GM21825 (cell line): Measurements from ENCODE around the gene ETS1.

ENCODE experiments used
- ATAC-seq: cut with Tn5 transposase; IDR thresholded peaks from one replicate; pipeline ENCODE4 v1.9.1; 2021; ENCODE audit warnings: mild to moderate bottlenecking, moderate library complexity; ENCODE audit not compliant: unreplicated experiment

Gene ETS1

DNA sequence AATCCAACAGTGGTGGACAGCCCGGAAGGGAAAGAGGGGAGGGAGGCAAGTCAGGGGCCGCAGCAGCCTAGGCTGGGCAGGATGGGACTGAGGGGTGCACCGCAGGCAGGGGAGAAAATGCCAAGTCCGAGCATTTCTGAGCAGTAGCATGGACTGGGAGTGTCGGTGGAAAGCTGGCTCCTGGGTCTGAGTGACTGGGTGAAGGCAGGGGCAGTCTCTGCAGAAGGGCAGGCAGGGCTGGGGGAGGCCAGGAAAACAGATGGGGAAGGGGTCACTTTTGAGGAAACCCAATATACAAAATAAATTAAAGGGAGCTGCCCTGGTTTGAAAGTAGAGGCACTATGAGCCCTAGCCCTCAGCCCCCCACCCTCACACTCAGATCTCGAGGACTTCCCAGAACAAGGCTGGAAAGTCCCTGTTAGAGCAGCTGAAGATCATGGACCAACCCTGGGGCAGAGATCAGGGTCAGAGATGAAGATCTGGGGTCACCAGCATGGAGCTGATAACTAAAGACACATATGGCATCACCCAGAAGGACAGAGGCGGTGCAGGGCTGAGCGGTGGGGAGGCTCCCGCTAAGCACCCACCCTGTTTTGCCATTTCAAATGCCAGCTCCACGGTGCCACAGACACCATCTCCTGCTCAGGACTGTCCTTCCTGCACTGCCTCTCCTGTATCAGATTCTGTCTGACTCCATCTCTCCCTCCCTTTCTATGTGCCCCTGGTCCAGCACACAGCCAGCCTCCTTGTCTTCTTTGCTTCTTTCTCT, 32.4 kb upstream of the ETS1 start:
- no peak for ATAC-seq

DNA sequence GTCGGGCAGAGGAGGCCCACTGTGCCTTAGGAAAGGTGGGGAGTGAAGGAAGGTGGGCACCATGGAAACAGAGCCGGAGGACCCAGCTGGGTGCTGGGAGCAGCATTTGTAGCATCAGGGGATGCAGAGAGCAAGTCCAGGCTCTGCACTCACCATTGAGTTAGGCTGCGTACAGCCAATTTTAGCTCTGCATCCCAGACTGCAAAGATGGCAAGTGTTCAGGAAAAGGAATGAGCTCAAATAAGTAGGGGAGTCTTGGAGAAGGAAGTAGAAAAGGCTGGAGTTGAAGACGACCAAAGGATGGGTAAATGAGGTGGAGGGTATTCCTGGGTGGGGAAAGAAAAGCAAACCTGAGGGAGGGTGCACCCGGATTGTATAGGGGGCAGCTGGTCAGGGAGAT, 31.6 kb upstream of the ETS1 start:
- no peak for ATAC-seq

DNA sequence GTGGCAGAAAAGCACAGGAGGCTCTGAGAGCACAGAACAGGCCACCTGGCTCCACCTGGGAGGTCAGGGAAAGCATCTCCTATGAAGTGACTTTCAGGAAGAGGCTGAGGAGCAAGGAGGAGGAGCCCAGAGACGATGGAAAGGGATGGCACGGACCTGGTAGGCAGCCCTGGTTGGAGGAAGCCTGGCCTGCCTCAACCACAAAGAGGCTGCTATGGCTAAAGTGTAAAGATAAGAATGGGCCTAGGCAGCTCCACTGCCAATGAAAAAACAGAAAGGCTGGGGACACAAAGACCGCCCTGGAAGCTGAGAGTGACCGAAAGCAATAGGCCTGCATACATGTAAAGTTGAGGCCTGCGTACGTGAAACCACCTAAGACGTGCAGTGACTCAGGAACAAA, 31.2 kb upstream of the ETS1 start:
- ATAC-seq, result no peak

DNA sequence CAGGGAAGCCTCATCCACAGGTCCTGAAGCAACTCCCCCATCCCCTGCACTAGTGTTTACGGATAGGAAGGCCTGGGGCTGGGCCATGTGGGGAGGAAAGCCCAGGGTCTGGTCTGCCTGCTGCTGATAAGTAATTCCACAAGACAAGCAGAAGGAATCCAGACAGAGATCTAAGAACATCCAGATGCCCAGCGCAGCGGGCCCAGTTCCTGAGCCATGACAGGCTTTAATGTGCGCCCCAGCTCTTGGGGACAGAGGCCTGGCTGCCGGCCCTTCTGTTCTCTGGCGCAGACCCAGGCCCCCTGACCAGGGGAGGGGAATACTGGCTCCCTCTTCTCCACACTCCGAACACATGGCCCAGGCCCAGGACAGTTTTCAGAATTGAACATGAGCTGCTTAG, 28.8 kb upstream of the ETS1 start:
- no peak for ATAC-seq

DNA sequence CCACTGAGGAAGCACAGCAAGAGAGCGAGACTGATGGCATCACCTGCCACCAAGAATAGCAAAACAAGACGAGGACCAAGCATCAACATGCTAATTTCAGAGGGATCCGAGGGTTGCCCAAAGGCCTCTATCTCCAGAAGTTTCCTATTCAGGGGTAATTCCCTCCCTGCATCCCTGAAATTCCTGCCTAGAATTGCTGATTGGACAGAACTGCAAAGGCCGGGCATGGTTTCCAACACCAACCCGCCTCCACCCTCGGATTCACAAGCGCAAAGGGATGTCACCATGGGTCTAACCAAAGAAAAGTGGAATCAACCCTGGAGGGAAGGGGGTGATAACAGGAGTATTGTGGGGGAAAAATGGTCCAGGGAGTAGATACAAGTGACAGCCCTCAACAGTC, 28.3 kb upstream of the ETS1 start:
- no peak for ATAC-seq

DNA sequence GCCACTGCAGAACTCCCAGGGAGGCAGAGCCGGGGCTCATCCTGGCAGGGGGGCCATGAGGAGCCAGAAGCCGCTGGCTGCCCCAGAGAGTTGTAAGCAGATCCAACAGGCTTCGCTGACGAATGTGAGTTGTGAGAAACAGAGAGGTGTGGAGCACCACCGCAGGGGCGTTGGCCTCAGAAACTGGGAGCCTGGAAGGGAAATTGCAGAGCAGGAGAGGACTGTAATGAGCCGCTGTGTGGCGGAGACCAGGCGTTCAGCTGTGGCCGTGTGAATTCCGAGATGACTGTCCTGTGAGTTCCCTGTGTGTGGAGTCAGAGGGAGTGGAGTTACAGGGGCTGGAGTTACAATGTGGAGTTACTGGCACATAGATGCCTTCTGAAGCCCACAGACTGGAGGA, 27.7 kb upstream of the ETS1 start:
- ATAC-seq, result no peak

DNA sequence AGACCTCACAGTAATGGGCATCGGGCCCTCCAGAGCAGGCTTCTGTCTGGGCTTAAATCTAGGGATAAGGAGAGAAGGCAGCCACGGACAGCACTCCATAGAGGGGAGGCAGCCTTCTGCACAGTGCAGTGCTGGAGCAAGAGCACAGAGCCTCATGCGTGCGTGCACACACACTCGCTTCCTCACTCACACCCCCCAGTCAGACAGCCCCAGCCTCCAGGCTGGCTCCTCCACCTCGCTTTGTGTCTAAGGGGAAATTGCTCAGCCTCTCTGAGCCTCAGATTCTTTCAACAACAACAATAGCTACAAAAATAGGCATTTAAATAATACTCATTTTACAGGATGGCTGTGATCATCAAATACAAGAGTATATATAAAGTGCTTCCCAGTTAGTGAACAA, 26.7 kb upstream of the ETS1 start:
- ATAC-seq, result no peak

DNA sequence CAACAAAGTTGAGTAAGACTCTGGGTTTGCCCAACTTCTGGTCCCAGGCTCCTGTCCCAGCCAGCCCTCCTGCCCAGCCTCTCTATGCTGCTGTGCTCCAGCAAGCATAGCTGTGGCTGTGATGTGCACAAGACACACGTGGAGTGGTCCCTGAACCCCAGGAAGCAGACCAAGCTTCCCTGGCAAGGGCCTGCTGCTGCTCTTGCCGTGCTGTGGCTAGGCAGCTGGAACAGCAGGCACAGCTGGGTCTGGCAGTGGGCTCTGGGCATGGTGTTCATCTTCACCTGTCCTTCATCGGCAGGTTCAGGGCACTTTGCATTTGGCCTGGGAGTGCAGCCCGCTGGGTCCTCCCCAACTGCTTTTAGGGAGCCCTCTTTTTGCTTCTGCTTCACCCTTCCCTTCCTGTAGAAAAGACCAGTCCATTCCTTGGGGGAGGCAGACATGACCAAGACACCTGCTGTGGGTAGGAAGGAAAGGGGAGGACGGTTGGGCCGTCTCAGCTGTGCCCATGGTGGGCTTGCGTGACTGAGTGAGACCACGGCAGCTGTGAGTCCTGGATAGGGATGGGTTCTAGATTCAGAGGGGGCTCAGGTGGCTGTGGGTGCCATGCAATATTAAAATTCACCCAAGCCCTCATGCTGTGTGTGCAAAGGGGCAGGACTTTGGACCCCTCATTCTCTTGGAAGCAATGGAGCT, 26.1 kb upstream of the ETS1 start:
- ATAC-seq, result no peak

DNA sequence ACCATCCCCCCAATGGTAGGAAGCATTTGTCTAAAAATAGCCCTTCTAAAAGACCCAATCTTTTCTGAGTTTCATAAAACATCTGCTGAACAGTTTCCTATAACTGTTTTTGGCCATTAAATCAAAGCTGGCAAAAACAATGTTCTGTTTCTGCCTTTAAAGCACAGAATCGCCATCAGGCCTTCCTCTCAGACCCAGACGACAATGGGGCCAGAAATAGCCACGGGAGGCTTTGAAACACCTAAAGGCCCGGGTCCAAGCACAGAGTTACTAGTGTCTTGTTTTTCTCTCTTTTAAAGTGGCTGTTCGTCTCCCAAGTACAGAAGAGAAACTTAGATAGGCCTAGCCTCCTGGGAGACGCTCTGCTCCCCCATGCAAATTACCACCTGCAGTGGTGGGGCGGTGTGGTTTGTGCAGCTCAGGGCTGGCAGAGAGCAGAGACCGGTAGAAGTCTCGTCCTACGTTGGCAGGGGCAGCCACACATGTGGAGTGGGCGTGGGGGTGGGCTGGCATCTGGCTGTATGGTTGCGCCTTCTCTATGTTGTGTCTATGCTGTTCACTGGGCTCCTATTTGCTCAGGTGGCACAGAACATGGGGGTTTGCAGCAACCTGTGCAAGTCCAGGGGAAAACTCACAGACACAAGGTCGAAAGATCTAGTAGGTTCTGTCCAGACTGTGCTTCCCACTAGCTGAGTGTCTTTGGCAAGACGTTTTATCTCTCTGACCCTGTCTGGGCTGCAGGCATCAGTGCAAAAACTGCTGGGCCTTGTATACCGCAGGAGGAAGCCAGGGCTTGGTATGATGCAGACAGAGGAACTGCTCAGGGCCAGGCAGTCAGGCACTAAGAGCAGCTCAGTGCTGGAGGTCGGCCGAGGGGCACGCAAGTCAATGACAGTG, 23.6 kb upstream of the ETS1 start:
- ATAC-seq, result peak; percentile 95

DNA sequence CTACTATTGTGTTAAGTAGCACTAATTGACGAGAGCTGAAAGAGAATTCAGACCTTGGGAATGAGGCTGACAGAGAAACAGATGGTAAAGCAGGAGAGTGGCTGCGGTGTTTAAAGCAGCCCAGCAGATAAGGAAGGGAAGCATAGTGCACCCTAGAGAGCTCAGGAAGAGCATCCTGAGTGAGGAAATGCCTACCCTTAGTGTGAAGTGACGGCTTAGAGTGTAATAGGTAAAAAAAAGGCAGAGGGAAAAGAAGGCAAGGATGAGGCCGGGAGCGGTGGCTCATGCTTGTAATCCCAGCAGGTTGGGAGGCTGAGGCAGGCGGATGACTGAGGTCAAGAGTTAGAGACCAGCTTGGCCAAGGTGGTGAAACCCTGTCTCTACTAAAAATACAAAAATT, 22.4 kb upstream of the ETS1 start:
- no peak for ATAC-seq

DNA sequence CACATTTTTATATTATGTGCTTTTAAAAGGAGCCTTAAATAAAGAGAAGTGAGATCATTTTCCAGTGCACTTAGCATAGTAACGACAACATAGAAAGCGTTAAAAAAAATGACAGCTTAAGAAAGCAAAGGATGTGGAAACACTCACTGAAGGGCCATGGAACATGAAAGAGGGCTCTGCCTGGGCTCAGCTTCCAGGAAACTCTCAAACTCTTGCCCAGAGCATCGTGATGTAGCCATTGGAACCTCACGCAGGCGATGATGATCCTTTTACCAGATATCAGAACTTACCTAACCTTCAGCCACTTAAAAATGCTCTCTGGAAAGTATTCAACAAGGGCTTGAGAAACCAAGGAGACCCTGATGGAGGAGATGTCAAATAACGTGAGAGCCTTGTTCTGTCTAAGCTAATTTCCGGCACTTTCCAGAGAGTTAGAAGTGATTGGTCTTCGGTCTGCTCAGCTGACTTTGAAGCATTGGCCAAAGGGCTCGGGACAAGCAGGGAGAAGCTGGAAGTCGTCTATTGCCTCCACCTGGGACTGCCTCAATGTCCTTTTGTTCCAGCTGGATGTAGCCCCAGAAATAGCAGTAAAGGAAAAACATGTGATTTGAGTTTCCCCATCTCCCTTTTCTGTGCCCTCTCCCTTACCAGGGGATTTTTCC, 21.5 kb upstream of the ETS1 start:
- ATAC-seq, result no peak

DNA sequence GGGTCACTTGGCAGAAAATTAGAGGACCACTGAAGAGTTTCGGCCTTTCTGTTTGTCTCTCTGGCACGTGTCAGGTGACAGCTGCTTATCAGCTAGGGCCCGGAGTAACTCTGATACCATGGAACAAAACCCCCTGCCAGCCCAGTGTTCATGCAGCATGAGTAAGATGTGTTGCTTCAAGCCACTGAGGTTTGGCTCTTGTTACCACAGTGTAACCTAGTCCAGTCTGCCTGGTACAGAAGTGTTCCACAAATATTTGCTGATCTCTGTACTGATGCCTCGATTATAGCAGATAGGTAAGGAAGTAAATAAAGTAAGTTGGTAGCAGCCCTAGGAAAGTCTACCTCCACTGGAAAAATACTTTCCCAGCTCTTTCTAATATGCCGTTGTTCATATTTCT, 20.5 kb upstream of the ETS1 start:
- no peak for ATAC-seq

DNA sequence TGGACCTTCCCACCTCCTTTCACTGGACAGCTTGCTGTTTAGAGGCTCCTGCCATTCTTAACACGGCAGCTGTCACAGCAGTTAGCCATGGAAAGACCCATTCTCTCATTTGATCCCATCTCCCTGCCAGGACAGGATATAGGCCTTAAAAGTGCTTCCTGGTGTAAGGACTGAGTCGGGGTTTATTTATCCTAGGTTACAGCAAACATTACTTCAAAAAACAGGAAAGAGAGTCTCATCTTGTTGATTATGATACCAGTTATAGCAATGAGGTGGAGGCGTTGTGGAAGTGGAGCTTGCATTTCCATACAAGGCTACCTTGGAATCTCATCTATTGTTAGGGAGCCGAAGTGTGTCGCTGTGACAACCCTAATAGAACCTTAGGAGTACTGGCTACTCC, 17.4 kb upstream of the ETS1 start:
- no peak for ATAC-seq

DNA sequence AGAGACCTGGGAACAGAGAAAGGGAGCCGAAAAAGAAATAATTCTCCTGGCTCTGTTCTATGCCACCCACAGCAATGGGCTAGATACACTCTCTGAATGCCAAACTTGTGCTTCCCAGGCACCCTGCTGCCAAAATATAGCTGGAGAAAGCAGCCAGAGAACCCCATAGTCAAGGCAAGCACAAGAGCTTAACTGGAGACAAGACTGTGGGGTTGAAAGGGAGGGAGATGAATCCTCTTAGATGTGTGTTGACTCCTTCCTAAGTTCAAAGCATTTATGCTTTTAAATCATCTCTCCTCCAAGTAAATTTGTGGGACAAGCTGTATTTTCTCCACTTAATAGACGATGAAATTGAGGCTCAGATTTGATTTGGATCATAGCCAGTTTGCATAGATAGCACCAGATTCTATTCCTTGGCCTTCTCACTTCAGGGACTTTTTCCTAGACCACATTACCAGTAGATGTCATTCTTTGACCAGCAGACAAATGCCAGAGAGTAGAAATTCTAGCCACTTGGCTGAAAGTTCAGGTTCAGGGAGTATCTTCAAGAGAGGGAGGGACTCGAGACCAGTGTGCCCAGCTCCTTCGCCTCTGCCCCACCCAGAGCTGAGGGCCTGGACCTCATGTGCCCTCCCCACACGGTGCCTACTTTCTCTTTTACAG, 16.5 kb upstream of the ETS1 start:
- peak; percentile 74 for ATAC-seq

DNA sequence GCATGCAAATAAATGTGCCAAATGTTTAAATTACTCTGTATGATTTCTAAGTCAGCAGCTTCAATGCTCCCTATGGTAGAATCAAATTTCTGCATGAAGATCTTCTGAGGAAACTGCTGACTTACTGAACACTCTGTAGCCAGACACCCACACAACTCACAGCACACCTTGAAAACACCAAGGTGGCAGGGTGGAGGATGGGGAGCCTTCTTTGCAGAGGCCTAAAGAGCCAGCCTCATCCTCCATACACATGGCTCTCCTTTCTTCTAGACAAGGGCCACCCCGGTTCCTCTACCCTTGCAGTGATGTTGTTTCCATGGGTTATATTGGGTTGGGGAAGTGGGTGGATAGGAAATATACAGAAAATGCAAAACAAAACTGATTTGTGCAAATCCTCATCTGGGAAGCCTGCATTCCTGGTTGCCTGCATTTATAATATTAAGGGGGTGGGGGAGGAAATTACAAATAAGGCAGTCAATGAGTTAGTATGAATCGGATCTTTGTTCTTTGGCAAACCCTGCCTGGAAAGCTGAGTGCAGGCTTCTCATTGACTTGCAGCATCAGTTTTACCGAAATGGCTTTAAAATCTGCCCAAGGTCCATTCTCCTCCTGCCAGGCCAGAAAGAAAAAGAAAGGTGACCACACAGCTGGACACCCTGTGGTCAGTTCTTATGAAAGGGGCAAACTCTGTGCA, 15.8 kb upstream of the ETS1 start:
- no peak for ATAC-seq

DNA sequence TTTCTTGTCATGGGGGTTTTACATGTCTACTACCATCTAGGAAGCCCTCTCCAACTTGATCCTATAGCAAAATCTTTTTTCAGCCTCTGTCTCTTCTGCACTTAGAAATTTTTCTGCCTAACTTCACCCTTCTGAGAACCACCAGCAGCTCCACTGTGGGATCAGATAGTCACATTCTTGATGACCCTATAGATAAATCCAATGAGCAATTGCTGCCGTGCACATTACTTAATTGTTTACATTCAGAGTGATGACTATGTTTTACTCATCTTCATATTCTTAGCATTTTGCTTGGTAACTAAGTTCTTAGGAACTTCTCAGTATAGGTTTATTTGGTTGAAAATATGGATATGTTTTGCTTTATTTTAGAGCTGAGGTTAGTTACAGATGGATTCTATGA, 12.4 kb upstream of the ETS1 start:
- no peak for ATAC-seq

DNA sequence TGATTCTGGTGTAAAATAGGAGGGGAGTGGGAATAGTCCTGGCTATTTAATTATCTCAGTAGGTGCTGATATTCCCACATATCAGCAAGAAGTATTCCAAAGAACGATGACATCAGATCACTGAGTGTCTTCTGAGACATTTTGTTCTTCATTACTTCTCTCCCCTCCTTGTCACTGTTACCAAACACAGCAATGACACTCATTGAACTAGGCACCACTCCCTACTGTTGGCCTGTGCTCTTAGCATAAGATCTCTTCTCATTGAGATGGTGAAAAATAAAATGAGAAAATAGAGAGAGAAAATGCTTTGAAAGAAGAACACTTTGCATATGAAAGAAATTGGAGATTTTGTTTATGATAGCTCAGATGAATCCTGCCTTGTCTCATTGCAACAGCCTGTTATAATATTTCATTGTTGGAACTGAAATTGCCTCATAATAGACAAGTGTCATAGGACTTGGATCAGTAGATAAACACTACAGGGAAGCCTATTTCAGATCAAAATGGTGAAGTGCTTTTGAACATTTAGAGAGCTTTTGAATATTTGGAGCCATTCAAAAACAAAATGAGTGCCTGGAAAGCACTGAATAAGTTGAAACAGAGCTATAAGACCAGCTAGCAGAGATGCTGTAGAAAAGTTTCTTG, 11.3 kb upstream of the ETS1 start:
- ATAC-seq, result no peak

DNA sequence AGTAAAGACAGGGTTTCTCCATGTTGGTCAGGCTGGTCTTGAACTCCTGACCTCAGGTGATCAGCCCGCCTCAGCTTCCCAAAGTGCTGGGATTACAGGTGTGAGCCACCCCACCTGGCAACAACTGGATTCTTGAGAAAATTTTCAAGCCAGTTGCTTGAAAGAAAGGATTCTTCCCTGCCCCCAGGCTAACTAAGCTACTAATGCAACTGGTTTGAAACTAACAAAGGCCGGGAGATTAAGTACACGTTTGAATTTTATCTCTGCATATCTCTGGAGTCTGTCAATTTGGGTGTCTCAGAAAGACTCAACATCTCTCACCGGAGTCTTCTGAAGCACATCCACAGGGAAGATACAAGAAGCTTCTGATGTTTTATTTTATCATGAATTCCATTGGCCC, 10.7 kb upstream of the ETS1 start:
- ATAC-seq, result no peak

DNA sequence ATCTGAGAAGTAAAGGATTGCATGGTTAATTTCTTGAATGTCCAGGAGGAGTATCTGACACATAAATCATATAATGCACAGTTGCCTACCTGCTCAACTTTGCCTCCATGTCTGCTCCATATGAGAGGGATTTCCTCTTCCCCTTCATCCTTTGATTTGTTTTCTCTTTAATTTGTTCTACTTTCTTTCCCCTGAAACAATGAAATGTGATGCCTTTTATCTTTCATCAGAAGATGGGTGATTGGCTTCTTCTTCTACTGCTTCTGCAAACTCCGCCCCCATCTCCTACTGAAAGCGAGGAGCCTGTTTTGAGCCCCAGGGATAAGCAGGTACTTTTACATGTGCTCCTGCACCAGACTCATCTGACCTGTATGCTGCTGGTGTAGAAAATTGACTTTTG, 9.9 kb upstream of the ETS1 start:
- ATAC-seq, result no peak

DNA sequence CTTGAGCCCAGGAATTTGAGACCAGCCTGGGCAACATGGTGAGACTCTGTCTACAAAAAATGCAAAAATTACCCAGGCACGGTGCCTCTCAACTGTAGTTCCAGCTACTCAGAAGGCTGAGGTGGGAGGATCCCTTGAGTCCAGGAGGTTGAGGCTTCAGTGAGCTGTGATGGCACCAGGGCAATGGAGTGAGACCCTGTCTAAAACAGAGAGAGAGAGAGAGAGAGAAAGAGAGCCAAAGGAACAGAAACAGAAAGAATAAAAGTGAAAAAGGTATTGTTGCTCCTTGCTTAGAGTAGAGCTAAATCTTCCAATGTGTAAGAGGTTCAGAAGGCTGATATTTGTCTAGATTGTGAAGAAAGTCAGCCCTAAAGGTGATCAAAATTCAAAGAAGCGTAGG, 8.9 kb upstream of the ETS1 start:
- ATAC-seq, result no peak
